Stimulated activated CD8-positive, alpha-beta memory T cell treated with anti-CD3 and anti-CD28 coated beads, Interleukin-15, amount 100 ng/mL, for 1 hour (primary cell): ENCODE data around the gene GPC6.

Source experiments
- DNase-seq: peaks from one replicate; pipeline ENCODE4 v3.0.0-alpha.2; 2020; ENCODE audit warnings: low read depth

Gene GPC6

GRCh38 chr13:93857126-93857525 is 630.5 kb downstream of the GPC6 start:
- DNase-seq, result no peak

GRCh38 chr13:93859716-93860115 is 633.1 kb downstream of the GPC6 start:
- DNase-seq, result no peak

DNA sequence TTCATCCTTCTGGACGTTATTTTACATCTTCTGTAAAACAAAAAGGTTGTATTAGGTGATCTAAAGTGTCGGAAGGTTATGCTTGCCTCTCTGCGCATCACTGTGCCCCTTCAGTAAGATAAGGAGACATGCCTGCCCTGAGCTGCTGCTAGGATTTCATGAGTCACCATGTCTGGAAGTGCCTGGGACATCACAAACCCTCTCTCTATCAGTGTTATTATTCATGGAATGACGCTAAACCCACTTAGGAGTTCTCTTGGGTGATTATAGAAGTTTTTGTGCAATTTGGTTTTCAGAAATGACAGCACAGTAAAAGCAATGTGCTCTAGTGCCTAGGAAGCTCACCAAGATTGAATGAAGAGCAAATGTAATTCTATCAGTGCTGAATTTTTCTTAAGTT is 635.2 kb downstream of the GPC6 start:
- DNase-seq, result no peak

- no peak for DNase-seq
These were observed 635.7 kb downstream of the GPC6 start for GRCh38 chr13:93862259-93862658.

GRCh38 chr13:93865235-93865634 is 638.6 kb downstream of the GPC6 start:
- DNase-seq, result no peak

DNA sequence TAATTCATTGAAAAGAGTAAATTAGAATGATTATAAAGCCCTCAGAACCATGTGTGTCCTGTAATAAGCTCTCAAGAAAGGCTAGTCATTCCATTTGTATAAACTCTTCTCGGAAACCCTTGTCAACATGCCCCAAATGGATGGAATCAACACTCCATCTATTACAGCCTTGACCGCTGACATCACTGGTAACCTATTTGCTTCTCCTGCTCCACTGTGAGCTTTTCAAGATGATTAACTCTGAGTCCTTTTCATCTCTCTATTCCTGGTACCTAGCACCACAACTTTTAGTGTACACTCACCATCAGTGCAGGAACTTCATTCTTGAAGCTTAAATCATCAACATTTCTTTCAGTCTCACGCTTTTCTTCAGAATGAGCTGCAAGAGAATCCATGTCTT is 640.9 kb downstream of the GPC6 start:
- DNase-seq, result no peak

GRCh38 chr13:93872376-93872775 is 645.8 kb downstream of the GPC6 start:
- no peak for DNase-seq

- no peak for DNase-seq
These were observed 646.3 kb downstream of the GPC6 start for GRCh38 chr13:93872786-93873347.

DNA sequence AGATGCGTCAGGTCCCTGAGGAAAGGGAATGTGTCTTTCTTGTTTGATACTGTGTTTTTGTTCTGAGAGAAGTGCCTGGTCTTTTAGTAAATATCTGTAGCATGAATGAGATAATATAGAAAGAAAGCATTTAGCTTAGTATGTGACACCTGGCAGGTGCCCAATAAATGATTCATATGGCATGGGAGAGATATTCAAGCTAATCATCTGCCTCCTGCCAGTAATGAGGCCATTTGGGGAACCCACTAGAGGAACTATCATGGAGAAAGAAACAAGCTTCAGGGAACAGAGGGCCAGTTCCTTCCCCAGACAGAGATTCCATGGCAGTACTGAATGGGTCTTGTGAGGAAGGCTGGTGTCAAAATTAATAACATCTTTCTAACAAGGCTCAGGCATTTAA is 648.9 kb downstream of the GPC6 start:
- no peak for DNase-seq

- DNase-seq, result no peak
These were observed 649.6 kb downstream of the GPC6 start for GRCh38 chr13:93876236-93876635.

- DNase-seq, result no peak
These were observed 652.1 kb downstream of the GPC6 start for GRCh38 chr13:93878675-93879074.

- DNase-seq, result no peak
These were observed 654.8 kb downstream of the GPC6 start for GRCh38 chr13:93881411-93881810.

GRCh38 chr13:93882086-93882651 is 655.6 kb downstream of the GPC6 start:
- DNase-seq, result no peak

GRCh38 chr13:93889430-93889951 is 662.9 kb downstream of the GPC6 start:
- no peak for DNase-seq

GRCh38 chr13:93899981-93900380 is 673.4 kb downstream of the GPC6 start:
- no peak for DNase-seq

GRCh38 chr13:93900731-93901130 is 674.1 kb downstream of the GPC6 start:
- DNase-seq, result no peak

- no peak for DNase-seq
These were observed 677.3 kb downstream of the GPC6 start for GRCh38 chr13:93903909-93904308.

- DNase-seq, result no peak
These were observed 688.7 kb downstream of the GPC6 start for GRCh38 chr13:93915269-93915809.

DNA sequence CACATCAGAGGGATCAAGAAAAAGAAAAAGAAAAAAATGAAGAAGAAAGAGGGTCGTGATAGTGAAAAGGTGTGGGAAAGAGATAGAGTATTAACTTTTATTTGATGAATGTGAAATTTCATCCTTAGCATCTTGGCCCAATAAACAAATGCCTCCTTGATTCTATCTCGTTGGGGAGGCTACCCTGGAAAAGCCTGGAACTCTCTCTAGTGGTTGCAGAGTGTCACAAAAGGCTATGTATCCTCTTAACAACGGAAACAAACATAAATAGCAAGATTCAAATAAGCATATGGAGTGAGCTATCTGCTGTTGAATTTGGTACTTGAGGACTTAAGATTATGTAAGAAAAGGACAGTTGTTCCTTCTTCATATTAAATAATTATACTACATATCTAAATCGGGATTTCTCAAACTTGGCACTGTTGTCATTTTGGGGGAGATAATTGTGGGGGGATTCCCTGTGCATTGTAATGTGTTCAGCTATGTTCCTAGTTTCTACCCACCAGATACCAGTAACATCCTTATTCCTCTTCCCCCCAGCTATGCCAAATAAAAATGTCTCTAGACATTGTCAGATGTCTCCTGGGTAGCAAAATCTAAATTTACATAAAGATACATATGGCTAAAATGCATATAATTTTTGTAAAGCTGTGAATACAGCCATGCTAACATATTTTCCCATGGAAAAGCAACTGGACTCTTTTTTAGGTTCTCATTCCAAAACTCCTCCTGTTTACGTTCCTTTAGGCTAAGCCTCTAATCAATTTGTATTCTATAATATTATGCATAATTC is 695.7 kb downstream of the GPC6 start:
- no peak for DNase-seq

DNA sequence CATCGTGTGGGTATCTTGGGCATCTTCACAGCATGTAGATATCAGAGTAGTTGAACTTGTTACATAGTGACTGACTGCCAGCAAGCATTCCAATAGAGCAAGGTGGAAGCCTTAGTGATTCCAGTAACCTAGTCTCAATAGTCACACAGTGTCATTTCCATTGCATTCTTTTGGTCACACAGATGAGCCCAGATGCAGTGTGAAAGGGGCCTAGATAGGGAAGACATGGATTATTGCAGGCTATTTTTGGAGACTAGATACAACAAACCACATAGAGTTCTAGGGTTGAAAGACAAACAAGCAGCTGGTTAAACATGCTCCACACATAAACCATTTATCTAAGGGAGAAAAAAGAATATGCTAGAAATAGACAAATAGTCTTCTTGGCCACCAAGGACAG is 699.4 kb downstream of the GPC6 start:
- no peak for DNase-seq

GRCh38 chr13:93926425-93926824 is 699.8 kb downstream of the GPC6 start:
- DNase-seq, result no peak

DNA sequence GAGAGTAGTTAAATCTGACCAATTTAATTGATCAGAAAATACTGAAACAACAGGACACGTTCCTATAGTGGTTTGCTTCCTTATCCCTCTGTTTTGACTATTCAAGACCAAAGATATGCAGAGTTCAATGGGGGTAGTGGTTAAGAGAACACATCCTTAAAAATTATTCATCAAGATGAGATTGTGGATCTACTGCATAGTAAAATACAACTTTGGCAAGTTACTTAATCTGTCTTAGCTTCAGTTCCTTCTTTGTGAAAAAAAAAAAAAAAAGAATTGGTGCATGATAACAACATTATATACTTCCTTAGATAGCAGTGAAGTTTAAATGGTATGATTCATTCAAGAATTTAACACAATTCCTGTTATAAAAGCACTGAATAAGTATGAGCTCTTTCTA is 700.8 kb downstream of the GPC6 start:
- no peak for DNase-seq

DNA sequence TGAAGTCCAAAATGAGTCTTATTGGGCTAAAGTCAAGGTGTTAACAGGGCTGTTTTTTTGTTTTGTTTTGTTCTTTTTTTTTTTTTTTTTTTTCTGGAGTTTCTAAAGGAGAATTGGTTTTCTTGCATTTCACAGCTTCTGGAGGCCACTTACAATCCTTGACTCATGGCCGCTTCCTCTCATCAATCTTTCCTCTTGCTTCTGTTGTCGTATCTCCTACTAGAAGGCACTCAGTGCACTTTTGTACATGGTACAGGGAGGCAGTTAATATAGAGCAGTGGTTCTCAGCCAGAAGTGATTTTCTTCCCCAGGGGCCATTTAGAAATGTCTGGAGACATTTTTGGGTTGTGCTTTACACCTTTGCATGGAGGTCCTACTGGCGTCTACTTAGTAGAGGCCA is 706.3 kb downstream of the GPC6 start:
- DNase-seq, result no peak
